HEK293 (cell line): ENCODE data around the gene SETDB2.

ENCODE experiments used
- CTCF ChIP-seq: fragments of 450-650 bp; formaldehyde crosslinking; IDR thresholded peaks from 2 replicates; pipeline ENCODE4 v1.5.1; 2016; ENCODE audit warnings: missing biosample characterization, missing genetic modification characterization
- KLF16 ChIP-seq: fragments of 450-650 bp; formaldehyde crosslinking; IDR thresholded peaks from 2 replicates; pipeline ENCODE4 v1.5.1; 2017; ENCODE audit warnings: missing biosample characterization, missing genetic modification characterization
- ZBTB21 ChIP-seq: fragments of 450-650 bp; formaldehyde crosslinking; IDR thresholded peaks from 2 replicates; pipeline ENCODE4 v1.5.1; 2017; ENCODE audit warnings: missing biosample characterization, missing genetic modification characterization
- ZEB2 ChIP-seq: fragments of 450-650 bp; formaldehyde crosslinking; IDR thresholded peaks from 2 replicates; pipeline ENCODE4 v1.5.1; 2016; ENCODE audit warnings: missing biosample characterization, missing genetic modification characterization
- ZNF132 ChIP-seq: fragments of 450-650 bp; formaldehyde crosslinking; IDR thresholded peaks from 2 replicates; pipeline ENCODE4 v1.5.1; 2017; ENCODE audit warnings: missing biosample characterization, missing genetic modification characterization, borderline replicate concordance
- ZNF18 ChIP-seq: fragments of 450-650 bp; formaldehyde crosslinking; IDR thresholded peaks from 2 replicates; pipeline ENCODE4 v1.5.1; 2016; ENCODE audit warnings: missing biosample characterization, missing genetic modification characterization
- ZNF561 ChIP-seq: fragments of 450-650 bp; IDR thresholded peaks from 2 replicates; pipeline ENCODE4 v1.5.1; 2018; ENCODE audit warnings: missing biosample characterization, missing genetic modification characterization, borderline replicate concordance
- ZNF768 ChIP-seq: fragments of 450-650 bp; formaldehyde crosslinking; IDR thresholded peaks from 2 replicates; pipeline ENCODE4 v1.5.1; 2018; ENCODE audit warnings: missing biosample characterization, mild to moderate bottlenecking, missing genetic modification characterization
- TF ChIP-seq, protein P1 (sequence below): fragments of 450-650 bp; formaldehyde crosslinking; IDR thresholded peaks from 2 replicates; pipeline ENCODE4; 2016; ENCODE audit warnings: missing biosample characterization, missing genetic modification characterization

- TF ChIP-seq CTCF (tag by site-specific recombination): no peak
- TF ChIP-seq, protein P1, sequence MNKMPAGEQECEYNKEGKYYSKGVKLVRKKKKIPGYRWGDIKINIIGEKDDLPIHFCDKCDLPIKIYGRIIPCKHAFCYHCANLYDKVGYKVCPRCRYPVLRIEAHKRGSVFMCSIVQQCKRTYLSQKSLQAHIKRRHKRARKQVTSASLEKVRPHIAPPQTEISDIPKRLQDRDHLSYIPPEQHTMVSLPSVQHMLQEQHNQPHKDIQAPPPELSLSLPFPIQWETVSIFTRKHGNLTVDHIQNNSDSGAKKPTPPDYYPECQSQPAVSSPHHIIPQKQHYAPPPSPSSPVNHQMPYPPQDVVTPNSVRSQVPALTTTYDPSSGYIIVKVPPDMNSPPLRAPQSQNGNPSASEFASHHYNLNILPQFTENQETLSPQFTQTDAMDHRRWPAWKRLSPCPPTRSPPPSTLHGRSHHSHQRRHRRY (tag by site-specific recombination): no peak
- TF ChIP-seq ZNF768 (tag by site-specific recombination): no peak
- no peak for TF ChIP-seq KLF16 (tag by site-specific recombination)
- TF ChIP-seq ZBTB21 (tag by site-specific recombination): no peak
- TF ChIP-seq ZNF132: no peak
- no peak for TF ChIP-seq ZNF561
- no peak for TF ChIP-seq ZNF18
- TF ChIP-seq ZEB2: no peak
Observed at GRCh38 chr13:49418206-49418605, 25.9 kb upstream of the SETDB2 start.
